Calu3 (cell line): Measurements from ENCODE around the gene PMAIP1. TPM values are rescaled to one million over a fixed set of nuclear protein-coding genes. Genes with fewer than 3 reads are reported as not detected.
A peak's percentile ranks its signal among the peaks of the same experiment; 100 is the strongest.

Experiments
- BruUV-seq: library from RNA; stranded (reverse); fragments of 400-500 nt; replicated peaks from 2 replicates; lab custom pipeline; 2021; lab: Mats Ljungman, UMichigan
- CTCF ChIA-PET: fragments of 300-600 bp; sonication (Branson Sonifier 250); formaldehyde crosslinking; loops from one replicate; lab custom pipeline; 2022; ENCODE audit warnings: antibody characterized with exemption; lab: Charles Lee
- DNase-seq: peaks from one replicate; pipeline ENCODE4 v3.0.0; 2022
- H3K27ac Mint-ChIP-seq: one replicate; pipeline ENCODE4 v1.8.0; 2022; ENCODE audit warnings: mixed read lengths; ENCODE audit not compliant: unreplicated experiment
- H3K27me3 Mint-ChIP-seq: one replicate; pipeline ENCODE4 v1.8.0; 2022; ENCODE audit warnings: mixed read lengths; ENCODE audit not compliant: unreplicated experiment
- H3K36me3 Mint-ChIP-seq: one replicate; pipeline ENCODE4 v1.8.0; 2022; ENCODE audit warnings: mild to moderate bottlenecking, moderate library complexity, mixed read lengths; ENCODE audit not compliant: insufficient read depth, unreplicated experiment
- H3K4me1 Mint-ChIP-seq: one replicate; pipeline ENCODE4 v1.8.0; 2022; ENCODE audit warnings: mild to moderate bottlenecking, low read depth, mixed read lengths; ENCODE audit not compliant: unreplicated experiment
- H3K4me3 Mint-ChIP-seq: one replicate; pipeline ENCODE4 v1.8.0; 2022; ENCODE audit warnings: mild to moderate bottlenecking, low read depth, moderate library complexity, mixed read lengths; ENCODE audit not compliant: unreplicated experiment
- H3K9me3 Mint-ChIP-seq: one replicate; pipeline ENCODE4 v1.8.0; 2022; ENCODE audit warnings: low read depth, mixed read lengths; ENCODE audit not compliant: unreplicated experiment
- intact Hi-C: fragments of 100-400 bp; cut with micrococcal nuclease; formaldehyde crosslinking; loops from one replicate; pipeline ENCODE4 v1.10.0; 2022; ENCODE audit not compliant: unreplicated experiment
- total RNA-seq: library from RNA; stranded (reverse); gene quantifications from 2 replicates; pipeline ENCODE4 v1.2.3, GENCODE V29; 2022
- TF ChIP-seq, protein P1 (sequence below): fragments of 200-600 bp; IDR thresholded peaks from one replicate; pipeline ENCODE4 v1.8.0; 2022; ENCODE audit warnings: antibody characterized with exemption; ENCODE audit not compliant: unreplicated experiment

PMAIP1 gene
- total RNA-seq, 1 experiment from 2014 or later: 56.1 TPM

GRCh38 chr18:59898609-59899297 lies 1.0 kb upstream of the PMAIP1 start:
- no peak for DNase-seq
- H3K4me3 Mint-ChIP-seq: peak overlapping the region; percentile 92
- H3K27me3 Mint-ChIP-seq: no peaks in the 10 kb centered on the region
- TF ChIP-seq, protein P1, sequence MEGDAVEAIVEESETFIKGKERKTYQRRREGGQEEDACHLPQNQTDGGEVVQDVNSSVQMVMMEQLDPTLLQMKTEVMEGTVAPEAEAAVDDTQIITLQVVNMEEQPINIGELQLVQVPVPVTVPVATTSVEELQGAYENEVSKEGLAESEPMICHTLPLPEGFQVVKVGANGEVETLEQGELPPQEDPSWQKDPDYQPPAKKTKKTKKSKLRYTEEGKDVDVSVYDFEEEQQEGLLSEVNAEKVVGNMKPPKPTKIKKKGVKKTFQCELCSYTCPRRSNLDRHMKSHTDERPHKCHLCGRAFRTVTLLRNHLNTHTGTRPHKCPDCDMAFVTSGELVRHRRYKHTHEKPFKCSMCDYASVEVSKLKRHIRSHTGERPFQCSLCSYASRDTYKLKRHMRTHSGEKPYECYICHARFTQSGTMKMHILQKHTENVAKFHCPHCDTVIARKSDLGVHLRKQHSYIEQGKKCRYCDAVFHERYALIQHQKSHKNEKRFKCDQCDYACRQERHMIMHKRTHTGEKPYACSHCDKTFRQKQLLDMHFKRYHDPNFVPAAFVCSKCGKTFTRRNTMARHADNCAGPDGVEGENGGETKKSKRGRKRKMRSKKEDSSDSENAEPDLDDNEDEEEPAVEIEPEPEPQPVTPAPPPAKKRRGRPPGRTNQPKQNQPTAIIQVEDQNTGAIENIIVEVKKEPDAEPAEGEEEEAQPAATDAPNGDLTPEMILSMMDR: no peak
- intact Hi-C loops: no loop called here
- TSS peak; percentile 77 for BruUV-seq
- H3K4me1 Mint-ChIP-seq: peaks cover 19% of the 10 kb centered on the region
- peaks cover 48% of the 10 kb centered on the region for H3K36me3 Mint-ChIP-seq
- H3K9me3 Mint-ChIP-seq: no peaks in the 10 kb centered on the region
- H3K27ac Mint-ChIP-seq: peak overlapping the region; percentile 98
- CTCF ChIA-PET: interaction anchor here (0.6 to 1.6 kb wide), 7 partner anchors 13 to 190 kb away, joined by 3 to 9 read pairs (median 4); no protein-coding TSS in a partner anchor

GRCh38 chr18:59900222-59901128 lies 679 bp downstream of the PMAIP1 start:
- peak overlapping the region; percentile 98 for H3K27ac Mint-ChIP-seq

DNA sequence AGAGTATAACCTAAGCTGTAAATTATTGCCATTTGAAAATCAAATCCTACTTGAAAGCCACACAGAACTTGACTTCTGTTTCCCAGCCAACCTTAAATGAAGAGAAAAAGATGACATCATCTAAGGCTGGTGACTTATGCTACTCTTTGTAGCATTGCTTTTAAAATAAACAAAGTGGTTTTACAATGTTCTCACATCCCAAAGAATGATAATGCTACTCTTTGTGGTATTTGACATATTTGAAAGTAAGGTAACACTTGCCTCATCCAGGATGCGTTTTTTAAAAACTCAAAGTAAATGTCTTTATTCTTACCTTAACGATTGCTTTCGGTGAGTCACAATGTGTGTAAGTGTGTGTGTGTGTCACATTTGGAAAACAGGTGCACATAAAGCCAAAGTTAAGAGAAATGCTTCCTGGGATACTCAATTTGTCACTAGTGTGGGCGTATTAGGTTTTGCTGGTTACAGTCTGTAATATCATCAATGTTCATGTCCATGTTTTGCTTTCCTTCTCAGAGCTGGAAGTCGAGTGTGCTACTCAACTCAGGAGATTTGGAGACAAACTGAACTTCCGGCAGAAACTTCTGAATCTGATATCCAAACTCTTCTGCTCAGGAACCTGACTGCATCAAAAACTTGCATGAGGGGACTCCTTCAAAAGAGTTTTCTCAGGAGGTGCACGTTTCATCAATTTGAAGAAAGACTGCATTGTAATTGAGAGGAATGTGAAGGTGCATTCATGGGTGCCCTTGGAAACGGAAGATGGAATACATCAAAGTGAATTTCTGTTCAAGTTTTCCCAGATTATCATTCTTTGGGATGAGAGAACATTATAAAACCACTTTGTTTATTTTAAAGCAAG lies 2.6 kb downstream of the PMAIP1 start:
- H3K4me3 Mint-ChIP-seq: peak overlapping the region; percentile 92
- TF ChIP-seq, protein P1: no peak
- peaks cover 62% of the 10 kb centered on the region for H3K36me3 Mint-ChIP-seq
- peak overlapping the region; percentile 98 for H3K27ac Mint-ChIP-seq
- CTCF ChIA-PET: no interaction called here
- DNase-seq: no peak
- H3K27me3 Mint-ChIP-seq: no peaks in the 10 kb centered on the region
- intact Hi-C loops: loop anchor here (5.0 kb wide), 1 partner anchor 85 kb away; no protein-coding TSS in a partner anchor
- BruUV-seq: no TSS peak
- H3K9me3 Mint-ChIP-seq: no peaks in the 10 kb centered on the region
- H3K4me1 Mint-ChIP-seq: peaks cover 43% of the 10 kb centered on the region

More at GRCh38 chr18:59900222-59901128, 679 bp downstream of the PMAIP1 start:
- intact Hi-C loops: loop anchor here (2.0 to 5.0 kb wide), 2 partner anchors 64 to 87 kb away; no protein-coding TSS in a partner anchor
- DNase-seq: peak; percentile 61
- no TSS peak for BruUV-seq
- Mint-ChIP-seq H3K27me3 (no peaks in the 10 kb centered on the region), H3K36me3 (peaks cover 62% of the 10 kb centered on the region), H3K4me1 (peaks cover 33% of the 10 kb centered on the region), H3K9me3 (no peaks in the 10 kb centered on the region), H3K4me3 (peak overlapping the region; percentile 92)
- TF ChIP-seq, protein P1: no peak
- CTCF ChIA-PET: interaction anchor here (0.6 to 1.6 kb wide), 9 partner anchors 9 to 293 kb away, joined by 3 to 9 read pairs (median 4); no protein-coding TSS in a partner anchor
